ENCODE data around the gene CAMSAP2.

DNA sequence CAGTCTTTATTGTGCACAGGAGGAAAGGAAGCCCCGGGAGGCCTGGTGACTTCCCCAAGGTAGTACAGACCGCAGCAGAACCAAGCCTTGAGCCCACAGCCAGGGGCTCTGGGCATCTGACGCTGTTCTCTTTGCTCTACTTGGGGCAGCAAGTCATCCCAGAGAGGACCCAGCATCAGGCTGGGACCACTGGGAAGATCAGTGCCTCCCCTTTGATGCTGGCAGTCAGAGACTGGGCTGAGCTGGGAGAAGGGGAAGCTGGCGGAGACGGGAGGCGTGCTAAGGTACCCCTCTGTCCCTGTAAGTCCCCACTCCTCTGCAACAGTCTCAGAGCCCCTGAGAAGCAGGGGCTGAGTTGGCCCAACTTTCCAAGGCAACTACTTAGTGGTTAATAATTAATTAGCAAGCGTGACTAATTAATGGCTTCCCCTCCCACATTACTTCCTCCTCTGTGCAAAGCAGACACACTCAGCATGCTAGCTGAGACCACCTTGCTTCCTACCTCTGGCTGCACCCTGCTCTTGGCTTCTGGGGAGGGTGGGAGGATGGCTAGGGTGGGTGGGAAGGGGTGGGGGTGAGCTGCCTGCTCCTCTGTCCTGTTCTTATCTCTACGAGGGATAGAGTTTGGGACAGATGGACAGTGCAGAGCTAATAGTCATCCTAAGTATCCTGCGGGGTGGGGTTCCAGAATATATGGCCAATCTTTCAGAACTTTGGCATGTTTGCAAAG, 157.3 kb downstream of the CAMSAP2 start:
- no peak for TF ChIP-seq GATA2 (IDR thresholded peaks at IDR 0.05; ENCODE audit: low read depth, low read length)
- TF ChIP-seq GATA3 (IDR thresholded peaks at IDR 0.05; ENCODE audit: low read depth, low read length): no peak
